Measurements from ENCODE around the gene PRKAR2B. TPM values are rescaled to one million over a fixed set of nuclear protein-coding genes. Genes with fewer than 3 reads are reported as not detected.

Gene PRKAR2B
- total RNA-seq, 2 donors from 2014 or later = 12.4 to 65.7 TPM

- H3K36me3 ChIP-seq = no peaks in the 10 kb centered on the region
- WGBS = 78% methylated on average over 4 of the region's 4 CpGs
- no peak overlapping the region for H3K27ac ChIP-seq
- intact Hi-C loops (cut with DNase I) = no loop called here
- no peak for TF ChIP-seq CTCF (IDR thresholded peaks at IDR 0.05)
- no peak for TF ChIP-seq POLR2AphosphoS5 (IDR thresholded peaks at IDR 0.05)
- no peak for TF ChIP-seq POLR2A (IDR thresholded peaks at IDR 0.05)
- H3K4me1 ChIP-seq (replicated peaks) = peaks cover 3% of the 10 kb centered on the region
- H3K4me3 ChIP-seq = no peak overlapping the region
- no peaks in the 10 kb centered on the region for H3K9me3 ChIP-seq
- no peaks in the 10 kb centered on the region for H3K27me3 ChIP-seq (replicated peaks; ENCODE audit: insufficient read depth)
- no peak for DNase-seq (ENCODE audit: low spot score)
These were observed 127.9 kb downstream of the PRKAR2B start for GRCh38 chr7:107172276-107173032.

- no peak overlapping the region for H3K4me3 ChIP-seq
- H3K27me3 ChIP-seq (replicated peaks; ENCODE audit: insufficient read depth) = no peaks in the 10 kb centered on the region
- H3K9me3 ChIP-seq = no peaks in the 10 kb centered on the region
- no peak for TF ChIP-seq POLR2A (IDR thresholded peaks at IDR 0.05)
- TF ChIP-seq CTCF (IDR thresholded peaks at IDR 0.05) = no peak
- no peak for TF ChIP-seq POLR2AphosphoS5 (IDR thresholded peaks at IDR 0.05)
- H3K36me3 ChIP-seq = no peaks in the 10 kb centered on the region
- intact Hi-C loops (cut with DNase I) = no loop called here
- WGBS = 94% methylated on average over 2 of the region's 2 CpGs
- peaks cover 3% of the 10 kb centered on the region for H3K4me1 ChIP-seq (replicated peaks)
- no peak overlapping the region for H3K27ac ChIP-seq
- no peak for DNase-seq (ENCODE audit: low spot score)
These were observed 128.7 kb downstream of the PRKAR2B start for GRCh38 chr7:107173191-107173590.

GRCh38 chr7:107173691-107174406 lies 129.3 kb downstream of the PRKAR2B start:
- TF ChIP-seq POLR2A (IDR thresholded peaks at IDR 0.05) (no peak), CTCF (IDR thresholded peaks at IDR 0.05) (no peak), POLR2AphosphoS5 (IDR thresholded peaks at IDR 0.05) (no peak)
- Histone ChIP-seq H3K27ac (no peak overlapping the region), H3K4me3 (no peak overlapping the region), H3K27me3 (replicated peaks; ENCODE audit: insufficient read depth) (no peaks in the 10 kb centered on the region), H3K9me3 (no peaks in the 10 kb centered on the region), H3K4me1 (replicated peaks) (peaks cover 3% of the 10 kb centered on the region), H3K36me3 (no peaks in the 10 kb centered on the region)
- no peak for DNase-seq (ENCODE audit: low spot score)
- intact Hi-C loops (cut with DNase I) = no loop called here
- WGBS = 66% methylated on average over 4 of the region's 4 CpGs

- peaks cover 5% of the 10 kb centered on the region for H3K4me1 ChIP-seq (replicated peaks)
These were observed 135.0 kb downstream of the PRKAR2B start for GRCh38 chr7:107179326-107180164.

More at GRCh38 chr7:107179326-107180164, 135.0 kb downstream of the PRKAR2B start:
- H3K4me3 ChIP-seq = no peak overlapping the region
- no peaks in the 10 kb centered on the region for H3K27me3 ChIP-seq (replicated peaks; ENCODE audit: insufficient read depth)
- intact Hi-C loops (cut with DNase I) = no loop called here
- DNase-seq (ENCODE audit: low spot score) = no peak
- H3K36me3 ChIP-seq = peaks cover 0 to 4% of the 10 kb centered on the region in 2 donors
- no peaks in the 10 kb centered on the region for H3K9me3 ChIP-seq
- no peak overlapping the region for H3K27ac ChIP-seq
- TF ChIP-seq POLR2AphosphoS5 (IDR thresholded peaks at IDR 0.05) (no peak), POLR2A (IDR thresholded peaks at IDR 0.05) (no peak), CTCF (IDR thresholded peaks at IDR 0.05) (no peak)
- 90% methylated on average over 14 of the region's 14 CpGs for WGBS

Measured in prostate gland (tissue), 2 donors.